Measurements from ENCODE around the gene GIGYF2. TPM values are rescaled to one million over a fixed set of nuclear protein-coding genes. Genes with fewer than 3 reads are reported as not detected.
A peak's percentile ranks its signal among the peaks of the same experiment; 100 is the strongest.

Gene GIGYF2
- total RNA-seq, 1 donor from 2014 or later = 63.4 TPM

DNA sequence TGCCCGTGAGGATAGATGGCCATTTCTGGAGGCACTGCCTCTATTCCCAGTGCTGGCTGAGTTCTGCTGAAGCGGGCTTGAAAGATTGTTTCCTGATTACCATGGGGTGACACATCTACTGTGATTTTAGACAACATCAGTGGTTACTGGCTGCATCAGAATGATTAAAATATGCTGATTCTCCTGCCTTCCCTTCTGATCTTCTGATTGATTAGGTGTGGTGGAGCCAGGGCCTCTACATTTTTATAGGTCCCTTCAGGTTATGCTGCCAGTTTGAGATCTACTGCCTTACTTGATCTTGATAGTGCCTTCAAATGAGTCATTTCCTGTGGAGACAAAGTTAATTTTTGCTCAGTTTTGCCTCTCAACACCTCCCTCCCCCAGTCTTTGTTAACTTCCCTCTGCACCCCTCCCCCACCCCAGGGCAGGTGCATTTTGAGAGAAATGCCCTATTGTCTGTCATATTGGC is 141.3 kb downstream of the GIGYF2 start:
- Mint-ChIP-seq H3K27me3 (ENCODE audit: unreplicated experiment) (no peaks in the 10 kb centered on the region), H3K9me3 (ENCODE audit: unreplicated experiment) (no peaks in the 10 kb centered on the region), H3K4me3 (ENCODE audit: unreplicated experiment) (no peak overlapping the region), H3K27ac (ENCODE audit: unreplicated experiment) (peak overlapping the region; percentile 6), H3K4me1 (ENCODE audit: unreplicated experiment) (peaks cover 9% of the 10 kb centered on the region), H3K36me3 (ENCODE audit: unreplicated experiment) (peaks cover 54% of the 10 kb centered on the region)
- TF ChIP-seq, protein P1, sequence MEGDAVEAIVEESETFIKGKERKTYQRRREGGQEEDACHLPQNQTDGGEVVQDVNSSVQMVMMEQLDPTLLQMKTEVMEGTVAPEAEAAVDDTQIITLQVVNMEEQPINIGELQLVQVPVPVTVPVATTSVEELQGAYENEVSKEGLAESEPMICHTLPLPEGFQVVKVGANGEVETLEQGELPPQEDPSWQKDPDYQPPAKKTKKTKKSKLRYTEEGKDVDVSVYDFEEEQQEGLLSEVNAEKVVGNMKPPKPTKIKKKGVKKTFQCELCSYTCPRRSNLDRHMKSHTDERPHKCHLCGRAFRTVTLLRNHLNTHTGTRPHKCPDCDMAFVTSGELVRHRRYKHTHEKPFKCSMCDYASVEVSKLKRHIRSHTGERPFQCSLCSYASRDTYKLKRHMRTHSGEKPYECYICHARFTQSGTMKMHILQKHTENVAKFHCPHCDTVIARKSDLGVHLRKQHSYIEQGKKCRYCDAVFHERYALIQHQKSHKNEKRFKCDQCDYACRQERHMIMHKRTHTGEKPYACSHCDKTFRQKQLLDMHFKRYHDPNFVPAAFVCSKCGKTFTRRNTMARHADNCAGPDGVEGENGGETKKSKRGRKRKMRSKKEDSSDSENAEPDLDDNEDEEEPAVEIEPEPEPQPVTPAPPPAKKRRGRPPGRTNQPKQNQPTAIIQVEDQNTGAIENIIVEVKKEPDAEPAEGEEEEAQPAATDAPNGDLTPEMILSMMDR (IDR thresholded peaks at IDR 0.05) = no peak
- no peak for DNase-seq (ENCODE audit: extremely low spot score, unreplicated experiment)

DNA sequence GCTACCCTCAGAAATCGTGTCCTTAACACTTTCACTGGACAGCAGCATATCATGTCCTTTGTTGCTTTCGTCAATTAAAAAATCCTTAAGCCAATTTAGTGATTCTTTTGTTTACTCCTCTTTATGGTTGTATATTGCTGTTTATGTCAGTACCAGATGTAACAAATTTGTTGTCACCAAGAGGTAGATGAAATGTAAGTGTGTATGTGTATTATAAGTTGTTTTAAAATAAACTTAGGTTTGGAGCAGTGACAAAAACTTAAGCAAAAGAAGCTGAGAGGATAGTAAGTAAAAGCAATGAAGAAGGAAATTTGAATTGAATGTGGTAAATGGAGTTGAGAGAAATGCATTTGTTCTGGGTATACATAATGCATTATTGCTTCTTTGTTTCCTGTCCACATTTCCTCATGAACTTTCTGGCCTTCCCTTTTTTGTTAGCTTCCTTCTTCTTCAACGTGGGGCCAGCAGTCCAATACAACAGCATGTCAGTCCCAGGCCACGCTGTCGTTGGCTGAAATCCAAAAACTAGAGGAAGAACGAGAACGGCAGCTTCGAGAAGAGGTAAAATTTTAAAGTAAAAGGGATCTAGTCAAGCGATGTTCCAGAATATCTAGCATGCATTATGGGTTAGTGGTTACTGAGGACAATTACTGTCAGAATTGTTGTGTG is 142.4 kb downstream of the GIGYF2 start:
- no peak for DNase-seq (ENCODE audit: extremely low spot score, unreplicated experiment)
- no peaks in the 10 kb centered on the region for H3K9me3 Mint-ChIP-seq (ENCODE audit: unreplicated experiment)
- H3K27ac Mint-ChIP-seq (ENCODE audit: unreplicated experiment) = no peak overlapping the region
- H3K27me3 Mint-ChIP-seq (ENCODE audit: unreplicated experiment) = no peaks in the 10 kb centered on the region
- TF ChIP-seq, protein P1 (IDR thresholded peaks at IDR 0.05) = no peak
- H3K36me3 Mint-ChIP-seq (ENCODE audit: unreplicated experiment) = peaks cover 52% of the 10 kb centered on the region
- H3K4me3 Mint-ChIP-seq (ENCODE audit: unreplicated experiment) = no peak overlapping the region
- peaks cover 9% of the 10 kb centered on the region for H3K4me1 Mint-ChIP-seq (ENCODE audit: unreplicated experiment)

DNA sequence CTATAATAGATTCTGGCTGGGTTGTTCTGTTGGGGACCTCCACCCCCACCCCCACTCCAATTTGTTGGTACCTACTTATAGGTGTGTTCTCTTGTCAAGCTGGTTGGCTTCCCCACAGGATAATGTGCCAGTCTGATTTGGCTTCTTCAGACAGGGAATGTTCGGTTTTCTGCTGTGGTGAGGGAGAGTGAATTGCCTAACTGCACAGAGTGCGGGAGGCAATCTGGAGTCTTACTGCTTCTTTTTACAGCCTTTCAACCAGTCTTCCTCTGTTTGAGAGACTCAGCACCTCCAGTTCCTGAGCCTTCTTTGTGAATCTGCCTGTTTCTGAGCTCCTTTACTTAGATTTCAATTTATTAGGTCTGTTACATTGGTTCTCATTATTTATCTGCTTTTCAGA is 145.6 kb downstream of the GIGYF2 start:
- TF ChIP-seq, protein P1 (IDR thresholded peaks at IDR 0.05) = no peak
- Mint-ChIP-seq H3K27ac (ENCODE audit: unreplicated experiment) (no peak overlapping the region), H3K4me1 (ENCODE audit: unreplicated experiment) (peaks cover 9% of the 10 kb centered on the region), H3K36me3 (ENCODE audit: unreplicated experiment) (peaks cover 55% of the 10 kb centered on the region), H3K27me3 (ENCODE audit: unreplicated experiment) (no peaks in the 10 kb centered on the region), H3K9me3 (ENCODE audit: unreplicated experiment) (no peaks in the 10 kb centered on the region), H3K4me3 (ENCODE audit: unreplicated experiment) (no peak overlapping the region)
- DNase-seq (ENCODE audit: extremely low spot score, unreplicated experiment) = no peak

DNA sequence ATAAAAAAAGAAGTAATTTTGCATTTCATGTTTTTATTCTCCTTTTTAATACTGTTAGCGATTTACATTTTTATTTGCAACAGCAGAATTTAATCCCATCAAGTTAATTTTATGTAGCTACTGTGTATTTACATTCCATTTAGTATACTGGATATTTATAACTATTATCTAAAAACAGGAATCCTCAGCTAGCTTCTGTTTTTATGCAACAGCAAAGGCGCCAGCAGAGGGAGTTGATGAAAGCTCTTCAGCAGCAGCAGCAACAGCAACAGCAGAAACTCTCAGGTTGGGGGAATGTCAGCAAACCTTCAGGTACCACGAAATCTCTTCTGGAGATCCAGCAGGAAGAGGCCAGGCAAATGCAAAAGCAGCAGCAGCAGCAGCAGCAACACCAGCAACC is 146.7 kb downstream of the GIGYF2 start:
- Mint-ChIP-seq H3K4me3 (ENCODE audit: unreplicated experiment) (no peak overlapping the region), H3K9me3 (ENCODE audit: unreplicated experiment) (no peaks in the 10 kb centered on the region), H3K36me3 (ENCODE audit: unreplicated experiment) (peaks cover 58% of the 10 kb centered on the region), H3K4me1 (ENCODE audit: unreplicated experiment) (no peaks in the 10 kb centered on the region), H3K27ac (ENCODE audit: unreplicated experiment) (no peak overlapping the region), H3K27me3 (ENCODE audit: unreplicated experiment) (no peaks in the 10 kb centered on the region)
- no peak for DNase-seq (ENCODE audit: extremely low spot score, unreplicated experiment)
- TF ChIP-seq, protein P1 (IDR thresholded peaks at IDR 0.05) = peak; percentile 17

DNA sequence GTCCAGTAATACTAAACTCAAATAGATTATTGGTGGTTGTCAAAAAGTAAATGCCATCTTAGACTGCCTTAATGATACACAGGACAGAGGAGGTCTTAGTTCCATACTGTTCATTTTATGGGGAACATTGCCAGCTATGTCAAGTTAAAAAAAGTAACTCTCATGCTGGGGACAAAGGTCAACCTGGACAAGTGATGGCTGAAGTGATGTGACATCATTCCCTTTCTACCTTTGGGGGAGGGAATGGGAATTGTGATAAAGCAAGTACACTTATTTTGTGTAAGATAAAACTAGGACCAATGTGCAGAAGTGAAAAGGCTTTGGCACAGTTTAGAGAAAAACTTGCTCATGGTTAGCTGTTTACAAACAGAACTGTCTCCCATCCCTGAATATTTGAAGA is 148.9 kb downstream of the GIGYF2 start:
- Mint-ChIP-seq H3K4me1 (ENCODE audit: unreplicated experiment) (no peaks in the 10 kb centered on the region), H3K9me3 (ENCODE audit: unreplicated experiment) (no peaks in the 10 kb centered on the region), H3K36me3 (ENCODE audit: unreplicated experiment) (peaks cover 55% of the 10 kb centered on the region), H3K4me3 (ENCODE audit: unreplicated experiment) (no peak overlapping the region), H3K27me3 (ENCODE audit: unreplicated experiment) (no peaks in the 10 kb centered on the region), H3K27ac (ENCODE audit: unreplicated experiment) (no peak overlapping the region)
- no peak for DNase-seq (ENCODE audit: extremely low spot score, unreplicated experiment)
- TF ChIP-seq, protein P1 (IDR thresholded peaks at IDR 0.05) = no peak
